ENCODE measurements around the gene TIAM2.

The TIAM2 gene

DNA sequence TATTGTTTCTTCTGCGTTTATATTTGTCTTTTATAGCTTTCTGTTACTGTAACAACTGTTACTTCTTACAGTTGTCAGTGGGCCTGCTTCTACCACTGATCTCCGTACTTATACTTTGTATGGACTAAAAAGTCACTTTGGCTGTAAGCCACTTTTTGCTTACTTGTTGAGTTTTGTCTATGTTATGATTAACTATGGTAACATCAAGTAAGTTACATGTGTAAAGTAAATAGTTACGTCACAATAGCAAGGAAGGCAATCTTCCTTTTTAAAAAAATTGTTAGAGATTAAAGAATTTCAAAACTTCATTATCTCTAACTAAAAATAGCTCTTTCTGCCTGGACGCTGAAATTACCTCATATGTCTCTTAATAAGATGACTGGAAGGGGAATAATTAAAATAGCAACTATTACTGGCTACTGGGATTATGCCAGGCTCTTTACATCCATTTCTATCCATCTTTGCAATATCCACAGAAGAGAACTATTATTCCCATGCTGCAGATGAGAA, 308.3 kb downstream of the TIAM2 start:
- no peak for TF ChIP-seq ZNF274 (IDR thresholded peaks at IDR 0.05; ENCODE audit: low read depth, low read length)
- H3K4me3 ChIP-seq (ENCODE audit: low read length): no peak overlapping the region

DNA sequence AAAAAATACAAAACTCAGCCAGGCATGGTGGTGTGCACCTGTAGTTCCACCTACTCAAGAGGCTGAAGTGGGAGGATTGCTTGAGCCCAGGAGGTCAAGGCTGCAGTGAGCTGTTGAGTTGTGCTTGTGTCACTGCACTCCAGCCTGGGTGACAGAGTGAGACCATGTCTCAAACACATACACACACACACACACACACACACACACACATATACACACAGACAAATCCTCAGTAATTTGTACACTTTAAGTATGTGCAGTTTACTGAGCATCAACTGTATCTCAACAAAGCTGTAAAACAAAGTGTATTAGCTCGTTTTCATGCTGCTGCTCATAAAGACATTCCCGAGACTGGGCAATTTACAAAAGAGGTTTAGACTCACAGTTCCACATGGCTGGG, 311.8 kb downstream of the TIAM2 start:
- no peak for TF ChIP-seq ZNF274 (IDR thresholded peaks at IDR 0.05; ENCODE audit: low read depth, low read length)
- H3K4me3 ChIP-seq (ENCODE audit: low read length): no peak overlapping the region
